Stimulated activated CD8-positive, alpha-beta memory T cell treated with anti-CD3 and anti-CD28 coated beads, Interleukin-2, amount 100 ng/mL, for 1 hour (primary cell): ENCODE data around the gene SNX33.
"Not testable (repeated sequence)": the region's sequence is repeated elsewhere in the genome, so short reads cannot be mapped to it uniquely, and the experiment has no call there.

Experiments used
- DNase-seq, 2 donors: peaks; one replicate each; pipeline ENCODE4 v3.0.0-alpha.2; 2020; ENCODE audit warnings: low read depth in 2 of 2

SNX33 gene

GRCh38 chr15:75699961-75700874 lies 52.5 kb downstream of the SNX33 start:
- DNase-seq = not testable (repeated sequence)

GRCh38 chr15:75701071-75702003 lies 53.6 kb downstream of the SNX33 start:
- not testable (repeated sequence) for DNase-seq

DNA sequence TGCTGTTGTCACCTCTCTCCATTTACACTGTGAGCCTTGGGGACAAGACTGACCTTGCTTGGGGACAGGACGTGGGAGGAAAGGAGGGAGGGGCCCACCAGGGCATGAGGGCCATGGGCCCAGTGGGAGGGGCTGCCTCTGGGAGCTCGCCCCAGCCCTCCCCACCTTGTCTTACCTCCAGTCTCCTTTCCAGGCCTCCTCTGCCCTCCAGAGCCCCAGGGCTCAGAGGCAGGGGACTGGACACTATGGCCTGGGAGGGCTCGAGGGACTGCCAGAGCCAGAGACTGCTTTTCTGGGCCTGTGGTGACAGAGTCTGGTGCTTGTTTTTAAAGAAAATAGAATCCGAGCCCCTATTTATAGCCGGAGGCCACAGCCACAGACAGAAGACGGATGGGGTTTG lies 54.7 kb downstream of the SNX33 start:
- DNase-seq = no peak

DNA sequence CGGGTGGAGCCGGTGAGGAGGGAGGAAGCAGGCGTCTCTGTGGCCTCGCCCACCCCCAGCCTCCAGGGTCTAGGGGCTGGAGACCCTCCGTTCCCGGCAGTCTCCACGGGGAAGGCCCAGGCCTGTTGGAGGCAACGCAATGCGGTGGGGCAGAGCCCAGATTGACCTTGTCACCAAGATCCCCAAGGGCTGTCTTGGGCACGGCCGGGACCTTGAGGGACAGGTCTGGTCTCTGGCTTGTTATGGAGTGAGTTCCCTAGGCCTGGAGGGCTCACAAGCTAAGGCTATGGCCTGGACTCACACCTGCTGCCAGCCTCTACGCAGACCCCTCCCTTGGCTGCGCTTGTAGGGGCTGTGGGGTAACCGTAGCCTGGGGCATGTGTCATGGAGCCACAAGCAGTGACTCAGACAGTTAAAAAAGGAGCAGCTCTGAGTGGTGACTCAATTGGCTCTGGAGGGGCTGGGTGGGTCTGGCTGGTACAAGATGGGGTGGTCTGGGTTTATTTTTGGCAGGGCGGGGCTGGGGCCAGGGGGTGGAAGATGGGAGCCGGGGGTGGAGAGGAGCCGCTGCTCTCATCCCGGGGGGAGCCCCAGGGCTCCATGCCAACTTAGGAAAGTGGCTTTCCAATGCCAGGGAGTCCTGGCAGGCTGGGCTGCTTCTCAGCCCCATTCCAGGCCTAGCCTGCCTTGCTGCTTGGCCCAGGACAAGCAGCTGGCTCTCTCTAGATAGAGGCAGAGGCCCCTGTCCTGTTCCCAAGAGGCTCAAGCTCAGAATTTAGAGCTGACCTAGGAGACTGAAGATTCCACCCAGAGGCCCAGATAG lies 55.9 kb downstream of the SNX33 start:
- not testable (repeated sequence) for DNase-seq

DNA sequence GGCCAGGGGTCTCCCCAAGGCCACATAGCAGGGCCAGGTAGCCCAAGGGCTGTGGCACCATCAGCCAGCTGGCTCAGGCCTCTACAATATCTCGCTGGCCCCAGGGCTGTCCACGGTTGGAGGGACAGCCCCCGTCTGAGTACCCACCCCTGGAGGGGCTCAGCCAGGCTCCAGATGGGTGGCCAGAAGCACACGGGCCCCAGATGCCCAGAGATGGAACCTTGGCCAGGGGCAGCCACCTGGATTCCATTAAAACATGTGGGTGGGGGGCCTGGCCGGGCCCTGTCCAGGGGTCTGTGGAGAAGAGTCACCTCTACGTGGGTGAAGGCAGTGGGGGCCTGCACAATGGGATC lies 56.5 kb downstream of the SNX33 start:
- no peak for DNase-seq

- no peak for DNase-seq
Measured at GRCh38 chr15:75704618-75705017, 56.9 kb downstream of the SNX33 start.

DNA sequence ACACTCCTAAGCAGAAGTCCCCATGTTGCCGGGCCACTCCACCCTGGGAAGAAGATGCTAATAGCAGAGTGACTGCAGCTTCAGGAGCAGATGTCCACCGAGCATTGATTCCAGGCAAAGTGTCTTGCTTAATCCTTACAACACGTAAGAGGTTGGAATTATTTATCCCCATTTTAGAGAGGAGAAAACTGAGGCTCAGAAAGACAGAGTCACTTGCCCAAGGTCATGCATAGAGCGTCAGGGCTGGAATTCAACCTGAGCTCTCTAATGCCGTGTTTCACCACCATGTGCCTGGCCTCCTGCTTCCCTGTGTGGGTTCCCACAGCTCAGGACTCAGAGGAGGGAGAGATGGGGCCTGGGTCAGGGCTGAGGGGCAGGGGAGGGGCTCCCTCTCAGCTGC lies 57.7 kb downstream of the SNX33 start:
- not testable (repeated sequence) for DNase-seq

- DNase-seq = no peak
Measured at GRCh38 chr15:75705854-75706681, 58.4 kb downstream of the SNX33 start.

DNA sequence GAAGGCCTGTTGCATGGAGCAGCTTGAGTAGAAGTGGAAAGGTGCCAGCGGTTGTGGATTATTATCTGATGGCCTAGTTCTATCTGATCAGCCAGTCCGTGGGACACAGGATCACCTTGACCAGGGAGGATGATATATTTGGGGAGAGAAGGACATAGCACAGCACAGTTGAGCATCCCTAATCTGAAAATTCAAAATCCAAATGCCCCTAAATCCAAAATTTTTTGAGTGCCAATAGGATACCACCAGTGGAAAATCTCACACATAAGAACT lies 58.9 kb downstream of the SNX33 start:
- DNase-seq = no peak

- DNase-seq = not testable (repeated sequence)
Measured at GRCh38 chr15:75709458-75709857, 61.7 kb downstream of the SNX33 start.

DNA sequence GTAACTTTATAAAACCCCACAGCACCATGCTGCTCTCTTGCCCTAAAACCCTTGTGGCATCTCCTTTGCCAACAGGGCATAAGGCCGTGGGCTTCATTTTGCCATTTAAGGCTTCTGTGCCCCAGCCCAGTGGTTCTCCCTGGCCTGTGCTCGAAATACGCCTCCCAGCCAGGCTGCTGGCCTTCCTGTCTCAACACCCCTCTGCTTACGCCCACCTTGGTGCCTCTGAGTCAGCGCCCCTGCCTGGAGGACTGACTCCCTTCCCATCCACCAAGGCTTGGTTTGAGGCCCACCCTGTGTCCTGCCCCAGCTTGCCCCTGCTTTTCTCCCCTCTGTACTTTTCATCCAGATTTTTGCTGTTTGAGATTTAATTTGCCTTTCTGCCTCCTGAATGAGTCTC lies 63.2 kb downstream of the SNX33 start:
- not testable (repeated sequence) for DNase-seq

DNA sequence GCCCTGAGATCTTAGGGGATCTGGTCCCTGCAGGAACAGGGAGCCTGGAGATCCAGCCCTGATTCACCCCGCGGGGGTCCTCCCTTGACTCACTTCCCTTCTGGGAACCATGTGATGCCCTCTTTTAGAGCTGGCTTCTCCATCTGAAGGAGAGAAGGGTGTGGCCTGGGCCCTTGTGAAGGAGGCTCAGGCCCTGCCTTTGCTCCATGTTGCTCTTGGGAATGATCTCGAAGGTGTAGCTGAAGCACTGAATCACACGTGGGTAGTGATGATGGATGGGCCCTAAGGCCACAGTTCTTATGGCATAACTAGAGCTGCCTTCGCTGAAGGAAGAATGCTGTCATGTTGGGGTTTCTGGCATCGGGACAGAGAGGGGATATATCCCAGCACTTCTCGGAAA lies 63.8 kb downstream of the SNX33 start:
- not testable (repeated sequence) for DNase-seq
